ENCODE data around the gene MYOZ2.

GRCh38 chr4:119128148-119128547 is 7.5 kb upstream of the MYOZ2 start:
- no peak for TF ChIP-seq ZFP30 (CRISPR knock-in tag; IDR thresholded peaks at IDR 0.05)
- TF ChIP-seq TOX (CRISPR knock-in tag; IDR thresholded peaks at IDR 0.05; ENCODE audit: borderline replicate concordance): no peak
- TF ChIP-seq BACH2 (CRISPR knock-in tag; IDR thresholded peaks at IDR 0.05; ENCODE audit: borderline replicate concordance): no peak
- TF ChIP-seq PATZ1 (CRISPR knock-in tag; IDR thresholded peaks at IDR 0.05; ENCODE audit: borderline replicate concordance): no peak
- no peak for TF ChIP-seq ZFP3 (CRISPR knock-in tag; IDR thresholded peaks at IDR 0.05)
- no peak for TF ChIP-seq RARB (CRISPR knock-in tag; IDR thresholded peaks at IDR 0.05)
- no peak for TF ChIP-seq ARNTL (CRISPR knock-in tag; IDR thresholded peaks at IDR 0.05; ENCODE audit: borderline replicate concordance, low read depth)
- no peak for TF ChIP-seq PPARA (CRISPR knock-in tag; IDR thresholded peaks at IDR 0.05; ENCODE audit: borderline replicate concordance)

Measured in SK-N-SH treated with all-trans-retinoic acid at 6 μM for 48 hours (cell line).